Coronary artery (tissue), 2 donors: ENCODE data around the gene HEBP1.

Source experiments
- DNase-seq: peaks from one replicate; pipeline ENCODE4 v3.0.0-alpha.2; 2017; ENCODE audit warnings: low spot score
- H3K27ac ChIP-seq, 2 donors: fragments of 200-600 bp; sonication (generic); one replicate each; pipeline ENCODE4 v1.5.1; 2016 to 2019
- H3K4me3 ChIP-seq: fragments of 200-600 bp; sonication (generic); 2 replicates; pipeline ENCODE4 v1.5.1; 2016; ENCODE audit warnings: mild to moderate bottlenecking, moderate library complexity
- TF ChIP-seq, protein P1 (sequence below): fragments of 200-600 bp; sonication (generic); IDR thresholded peaks from one replicate; pipeline ENCODE4 v1.5.1; 2019; ENCODE audit warnings: antibody characterized with exemption

The HEBP1 gene

GRCh38 chr12:13004986-13005385 is 4.9 kb upstream of the HEBP1 start:
- TF ChIP-seq, protein P1, sequence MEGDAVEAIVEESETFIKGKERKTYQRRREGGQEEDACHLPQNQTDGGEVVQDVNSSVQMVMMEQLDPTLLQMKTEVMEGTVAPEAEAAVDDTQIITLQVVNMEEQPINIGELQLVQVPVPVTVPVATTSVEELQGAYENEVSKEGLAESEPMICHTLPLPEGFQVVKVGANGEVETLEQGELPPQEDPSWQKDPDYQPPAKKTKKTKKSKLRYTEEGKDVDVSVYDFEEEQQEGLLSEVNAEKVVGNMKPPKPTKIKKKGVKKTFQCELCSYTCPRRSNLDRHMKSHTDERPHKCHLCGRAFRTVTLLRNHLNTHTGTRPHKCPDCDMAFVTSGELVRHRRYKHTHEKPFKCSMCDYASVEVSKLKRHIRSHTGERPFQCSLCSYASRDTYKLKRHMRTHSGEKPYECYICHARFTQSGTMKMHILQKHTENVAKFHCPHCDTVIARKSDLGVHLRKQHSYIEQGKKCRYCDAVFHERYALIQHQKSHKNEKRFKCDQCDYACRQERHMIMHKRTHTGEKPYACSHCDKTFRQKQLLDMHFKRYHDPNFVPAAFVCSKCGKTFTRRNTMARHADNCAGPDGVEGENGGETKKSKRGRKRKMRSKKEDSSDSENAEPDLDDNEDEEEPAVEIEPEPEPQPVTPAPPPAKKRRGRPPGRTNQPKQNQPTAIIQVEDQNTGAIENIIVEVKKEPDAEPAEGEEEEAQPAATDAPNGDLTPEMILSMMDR, result no peak
- Histone ChIP-seq H3K4me3 (no peak overlapping the region), H3K27ac (no peak overlapping the region)
- DNase-seq, result no peak

DNA sequence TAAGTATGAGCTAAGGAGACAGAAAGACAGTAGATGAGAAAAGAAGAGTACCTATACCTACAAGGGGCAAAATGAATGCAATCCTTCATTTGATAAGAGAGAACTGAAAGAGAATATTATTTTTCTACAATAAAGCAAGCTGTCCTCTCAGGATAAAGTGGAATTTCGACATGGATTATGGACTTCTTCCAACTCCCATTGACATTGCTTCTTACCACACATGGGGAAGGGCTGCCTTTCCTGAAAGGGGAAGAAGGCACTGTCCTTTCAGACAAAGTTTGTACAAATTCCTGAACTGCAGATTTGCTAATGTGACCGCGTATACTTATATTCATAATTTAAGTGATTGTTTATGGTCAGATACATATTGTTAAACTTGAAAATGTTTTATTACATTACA is 4.3 kb upstream of the HEBP1 start:
- TF ChIP-seq, protein P1, result no peak
- DNase-seq, result no peak
- Histone ChIP-seq H3K4me3 (no peak overlapping the region), H3K27ac (no peak overlapping the region)

DNA sequence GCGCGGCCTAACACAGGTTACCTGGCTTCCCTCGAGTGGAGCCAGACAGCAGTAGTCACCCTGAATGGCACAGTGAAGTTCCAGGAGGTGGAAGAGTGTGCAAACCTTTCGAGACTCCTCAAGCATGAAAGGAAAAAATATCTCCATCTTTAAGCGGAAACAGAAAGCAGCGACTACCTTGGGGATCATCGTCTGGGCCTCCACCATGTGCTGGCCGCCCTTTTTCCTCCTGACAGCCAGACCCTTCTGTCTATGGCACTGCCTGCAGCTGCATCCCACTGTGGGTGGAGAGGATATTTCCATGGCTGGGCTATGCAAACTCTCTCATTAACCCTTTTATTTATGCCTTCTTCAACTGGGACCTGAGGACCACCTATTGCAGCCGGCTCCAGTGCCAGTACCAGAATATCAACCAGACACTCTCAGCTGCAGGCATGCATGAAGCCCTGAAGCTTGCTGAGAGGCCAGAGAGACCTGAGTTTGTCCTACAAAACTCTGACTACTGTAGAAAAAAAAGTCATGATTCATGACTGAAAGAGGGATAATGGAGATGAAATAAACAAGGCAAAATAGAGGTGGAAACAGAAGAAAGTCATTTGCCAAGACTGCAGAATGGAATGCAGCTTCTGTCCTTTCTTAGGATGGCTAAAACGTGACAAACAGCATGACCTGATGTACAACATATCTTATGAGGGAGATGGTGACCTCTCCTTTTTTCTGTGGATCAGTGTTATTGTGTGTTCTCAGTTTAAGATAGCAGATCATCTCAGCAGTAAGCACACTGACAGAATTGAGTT is 2.4 kb upstream of the HEBP1 start:
- DNase-seq, result no peak
- H3K27ac ChIP-seq, result no peak overlapping the region
- H3K4me3 ChIP-seq, result peak overlapping the region; percentile 85
- TF ChIP-seq, protein P1, result no peak

- no peak for DNase-seq
- H3K4me3 ChIP-seq, result peak overlapping the region; percentile 85
- TF ChIP-seq, protein P1, result no peak
- peak overlapping the region; percentile 96 to 98 for H3K27ac ChIP-seq
Observed at GRCh38 chr12:13001775-13002040, 1.6 kb upstream of the HEBP1 start.

DNA sequence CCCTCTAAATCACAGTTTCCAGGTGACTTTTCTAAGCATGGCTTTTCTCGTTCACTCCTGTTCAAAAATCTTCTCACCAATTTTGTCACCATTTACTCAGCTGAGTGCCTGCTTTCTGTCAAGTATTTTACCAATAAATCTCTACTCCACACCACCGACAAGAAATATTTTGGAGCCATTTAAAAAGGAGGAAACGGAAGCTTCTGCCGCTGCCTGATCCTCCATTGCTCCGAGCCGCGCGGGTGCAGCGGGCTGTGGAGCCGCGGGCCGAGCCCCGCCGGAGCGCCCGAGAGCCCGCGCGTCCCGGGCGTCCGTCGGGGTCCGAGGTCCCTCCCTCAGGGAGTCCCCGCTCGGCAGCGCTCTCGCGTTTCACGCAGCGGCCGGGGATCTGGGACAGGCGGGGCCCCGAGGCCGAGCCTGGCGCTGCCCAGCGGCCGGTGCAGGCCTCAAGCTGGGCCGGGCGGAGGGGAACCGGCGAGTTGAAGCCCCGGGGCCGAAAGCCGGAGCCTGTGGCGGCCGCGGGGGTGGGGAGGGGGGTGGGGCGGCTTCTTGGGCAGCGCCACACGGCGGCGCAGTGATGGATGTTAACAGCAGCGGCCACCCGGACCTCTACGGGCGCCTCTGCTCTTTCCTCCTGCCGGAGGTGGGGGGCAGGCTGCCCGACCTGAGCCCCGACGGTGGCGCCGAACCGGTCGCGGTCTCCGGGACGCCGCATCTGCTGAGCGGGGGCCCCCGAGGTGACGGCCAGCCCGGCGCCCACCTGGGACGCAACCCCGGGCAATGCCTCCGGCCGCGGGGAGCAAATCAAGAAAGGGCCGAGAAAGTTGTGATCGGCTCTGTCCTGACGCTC is 1.1 kb upstream of the HEBP1 start:
- TF ChIP-seq, protein P1, result peak; percentile 16
- H3K4me3 ChIP-seq, result peak overlapping the region; percentile 85
- DNase-seq, result peak; percentile 80
- H3K27ac ChIP-seq, result peak overlapping the region; percentile 96 to 98

DNA sequence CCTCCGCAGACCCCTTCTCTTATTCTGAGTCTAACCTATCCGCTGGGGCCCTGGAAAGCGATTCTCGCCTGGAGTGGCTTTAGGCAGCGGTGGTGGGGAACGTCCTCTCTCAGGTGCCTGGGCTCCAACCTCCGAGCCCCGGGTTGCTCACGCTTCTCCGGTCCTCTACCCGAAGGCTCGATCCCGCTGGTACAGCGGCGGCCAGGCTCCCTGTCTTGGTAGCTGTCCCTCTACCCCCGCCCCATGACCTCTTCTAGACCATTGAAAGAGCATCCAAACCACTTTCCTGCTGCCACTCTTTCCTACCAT is 505 bp upstream of the HEBP1 start:
- Histone ChIP-seq H3K27ac (peak overlapping the region; percentile 96 to 98), H3K4me3 (peak overlapping the region; percentile 85)
- DNase-seq, result no peak
- TF ChIP-seq, protein P1, result no peak
